SKM-1 (cell line): Measurements from ENCODE around the gene PTPRR.

Source experiments
- DNase-seq: peaks from one replicate; lab custom pipeline; 2025; ENCODE audit not compliant: unreplicated experiment; lab: John Stamatoyannopoulos, UW

PTPRR gene

DNA sequence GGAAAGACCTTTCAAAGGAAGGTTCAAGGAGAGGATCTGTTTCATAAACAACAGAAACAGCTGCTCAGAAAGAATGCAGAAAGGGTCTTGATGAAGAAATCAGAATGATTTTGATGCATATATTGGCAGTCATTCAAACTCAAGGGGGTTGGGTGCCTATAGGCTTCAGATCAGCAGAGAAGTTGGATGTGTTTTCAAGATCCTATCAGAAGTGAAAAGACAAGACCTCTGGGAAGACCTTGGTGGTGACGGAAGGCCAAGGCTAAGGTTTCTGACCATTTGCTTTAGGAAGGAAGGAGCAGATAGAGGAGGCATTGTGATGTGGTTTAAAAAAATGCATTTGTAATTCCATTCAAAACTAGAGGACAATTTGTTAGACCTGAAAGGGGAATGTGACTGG is 268.1 kb downstream of the PTPRR start:
- no peak for DNase-seq

DNA sequence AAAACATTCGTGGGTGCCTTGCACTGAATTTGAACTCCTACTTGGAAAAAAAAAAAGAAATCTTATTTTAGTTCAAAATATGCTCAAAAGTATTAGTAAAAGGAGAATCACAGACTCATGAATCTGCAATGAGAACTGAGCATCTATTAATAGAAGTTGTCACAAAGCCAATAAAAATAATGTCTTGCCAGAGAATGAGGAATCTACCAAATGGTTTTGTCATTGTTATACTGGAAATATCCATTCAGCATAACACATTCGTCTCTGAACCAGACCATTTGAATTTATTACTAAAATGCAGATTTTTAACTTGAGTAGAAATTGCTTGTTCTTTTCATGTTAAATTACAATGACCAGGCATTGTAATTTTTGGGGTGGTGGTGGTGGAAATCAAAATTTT is 271.7 kb downstream of the PTPRR start:
- DNase-seq, result no peak

DNA sequence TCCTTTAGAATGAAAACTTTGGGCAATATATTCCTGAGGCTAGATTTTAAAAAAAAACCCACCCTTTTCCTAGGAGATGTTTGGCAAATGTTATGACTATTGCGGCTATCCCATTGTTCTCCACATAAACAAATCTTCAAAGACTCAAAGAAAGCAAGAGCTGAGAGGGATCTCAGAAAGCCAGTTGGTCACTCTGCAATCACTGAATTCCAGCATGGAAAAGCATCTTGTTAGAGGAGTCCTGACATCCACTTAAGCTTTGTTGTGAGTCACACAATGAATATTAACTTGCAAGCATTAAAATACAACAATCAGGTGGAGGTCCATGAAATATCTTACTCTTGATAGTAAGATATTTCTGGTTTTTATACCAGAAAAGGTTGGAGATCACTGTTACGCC is 272.3 kb downstream of the PTPRR start:
- no peak for DNase-seq

DNA sequence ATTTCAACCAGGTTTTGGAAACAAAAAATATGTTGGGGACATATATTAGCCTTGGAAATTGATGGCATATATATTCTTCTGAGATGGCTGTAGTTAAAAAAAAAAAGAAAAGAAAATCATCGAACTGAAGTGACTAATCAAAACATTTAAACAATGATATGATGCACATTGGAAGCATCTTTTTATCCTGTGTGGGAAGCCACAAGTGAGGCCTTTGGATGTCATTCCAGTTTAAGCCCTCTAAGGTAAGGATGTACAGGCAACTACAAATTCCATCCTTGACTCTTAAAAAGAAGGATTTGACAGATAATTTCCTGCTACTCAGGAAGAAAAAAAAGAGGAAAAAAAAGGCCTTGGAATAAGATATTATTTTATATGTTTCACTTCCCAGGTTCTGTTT is 273.7 kb downstream of the PTPRR start:
- DNase-seq, result no peak

DNA sequence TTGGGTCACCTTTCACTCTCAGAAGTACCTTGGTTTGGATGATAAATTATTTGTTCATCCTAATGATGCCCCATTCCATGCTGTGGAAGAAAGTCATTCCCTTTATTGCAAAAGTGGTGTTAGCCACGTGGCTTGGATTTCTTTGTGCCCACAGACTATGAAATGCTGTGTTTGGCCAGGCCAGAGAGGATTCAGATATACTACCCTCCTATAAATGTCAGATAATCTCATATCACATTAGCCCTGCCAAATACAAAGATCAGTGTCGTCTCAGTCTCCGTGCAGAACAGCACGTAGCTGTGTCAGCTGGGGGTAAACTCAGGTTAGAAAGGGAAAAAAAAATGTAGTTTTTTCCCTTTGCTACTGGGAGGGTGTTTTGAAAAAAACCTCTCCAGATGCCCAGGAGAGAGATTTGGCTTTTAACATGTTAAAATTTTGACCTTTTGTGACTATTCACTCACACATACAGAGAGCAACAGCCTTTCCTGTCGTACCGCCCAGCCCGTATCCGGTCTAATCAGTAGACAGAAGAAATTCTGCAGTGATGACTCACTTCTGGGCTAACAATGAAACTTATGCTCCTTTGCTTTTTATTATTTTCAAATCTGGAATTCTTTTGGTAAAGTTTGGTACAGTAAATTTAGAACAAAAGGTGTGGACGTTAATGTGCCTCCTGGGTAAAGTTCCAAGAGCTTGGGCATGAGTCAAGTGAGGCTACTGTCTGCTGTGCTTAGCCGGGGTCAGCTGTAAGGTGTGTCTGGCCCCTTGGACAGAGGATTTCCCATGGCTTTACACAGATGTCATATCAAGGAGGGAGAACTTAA is 274.8 kb downstream of the PTPRR start:
- DNase-seq, result no peak

DNA sequence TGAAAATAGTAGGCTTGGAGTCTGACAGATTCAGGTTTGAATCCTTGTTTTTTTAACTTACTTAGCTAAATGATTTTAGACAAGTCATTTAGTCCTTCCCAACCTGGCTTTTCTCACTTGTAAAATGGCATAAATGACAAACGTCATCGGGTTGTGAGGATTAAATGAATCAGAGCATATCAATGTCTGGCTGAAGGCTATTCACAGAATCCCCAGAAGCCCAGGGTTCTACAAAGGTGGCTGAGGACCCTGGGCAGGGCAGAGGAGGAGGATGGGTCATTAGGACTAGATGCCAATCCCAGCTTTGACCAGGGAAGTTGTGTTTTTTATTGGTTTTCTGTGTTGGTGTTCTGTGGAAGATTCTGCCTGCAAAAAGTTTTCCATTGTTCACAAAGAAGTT is 275.7 kb downstream of the PTPRR start:
- DNase-seq, result no peak

DNA sequence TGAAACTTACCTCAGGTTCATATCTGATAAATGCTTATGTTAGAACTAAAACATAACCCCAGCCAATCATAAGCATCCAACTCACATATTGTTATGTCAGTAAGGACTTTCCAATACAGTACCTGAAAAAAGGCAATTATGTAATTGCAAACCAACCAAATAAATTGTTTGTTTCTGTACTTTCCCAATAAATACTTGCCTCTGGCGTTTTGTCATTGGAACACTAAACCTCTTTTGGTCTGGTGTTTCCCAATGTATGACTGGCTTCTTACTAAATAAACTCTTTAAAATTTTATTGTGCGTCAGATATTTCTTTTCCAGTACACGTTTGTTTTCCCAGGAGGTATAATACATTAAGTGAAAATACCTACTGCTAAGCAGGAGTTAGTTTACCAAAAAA is 276.6 kb downstream of the PTPRR start:
- DNase-seq, result no peak

DNA sequence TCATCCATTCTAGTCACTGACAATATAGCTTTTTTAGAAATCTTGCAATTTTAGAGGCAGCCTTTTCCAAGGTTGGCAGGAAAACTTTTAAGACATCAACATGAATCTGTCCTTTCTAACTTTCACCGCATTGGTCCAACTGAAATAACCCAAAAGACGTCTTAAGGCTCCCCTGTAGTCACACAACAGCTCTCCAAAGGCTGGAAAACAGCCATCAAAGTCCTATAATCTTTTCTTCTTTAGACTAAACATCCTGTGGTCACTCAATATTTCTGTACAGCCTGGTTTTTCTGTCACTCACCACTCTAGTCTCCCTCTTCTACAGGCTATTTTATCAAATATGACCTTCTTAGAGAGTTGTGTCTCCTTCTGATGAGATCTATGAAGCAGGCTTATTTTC is 278.8 kb downstream of the PTPRR start:
- DNase-seq, result no peak

DNA sequence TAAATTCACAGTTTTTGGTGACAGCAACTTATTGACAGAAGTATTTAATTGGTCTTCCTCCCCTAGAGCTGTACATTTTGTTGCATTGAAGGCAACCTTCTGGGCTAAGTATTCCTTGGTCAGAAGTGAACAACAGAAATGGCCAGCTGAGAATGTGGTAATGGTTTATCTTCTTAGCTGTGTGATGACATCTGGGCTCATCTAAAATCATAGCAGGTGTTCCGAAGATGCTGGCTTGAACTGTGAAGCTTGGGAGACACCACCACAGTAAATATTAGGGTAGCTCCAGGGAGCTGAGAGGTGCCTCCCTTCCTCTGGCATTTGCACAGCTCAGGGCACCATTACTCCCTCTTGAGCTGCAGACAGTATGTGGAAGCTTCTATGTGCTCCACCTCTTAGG is 279.6 kb downstream of the PTPRR start:
- no peak for DNase-seq

DNA sequence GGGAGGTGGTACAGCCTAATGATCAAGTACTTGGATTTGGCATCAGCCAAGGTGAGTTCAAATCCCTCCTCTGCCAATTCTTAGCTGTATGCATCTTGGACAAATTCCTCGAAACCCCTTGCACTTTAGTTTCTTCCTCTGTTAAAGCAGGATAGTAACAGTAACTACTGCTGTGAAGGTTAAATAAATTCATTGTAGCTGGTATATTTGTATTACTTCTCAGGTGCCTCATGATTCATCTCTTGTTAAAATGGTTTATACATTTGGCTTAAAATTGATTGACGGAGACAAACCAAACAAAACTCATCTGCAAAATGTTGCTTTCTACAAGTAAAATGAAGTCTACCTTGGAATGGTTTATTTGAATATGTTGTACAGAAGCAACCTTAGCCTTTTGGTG is 281.0 kb downstream of the PTPRR start:
- no peak for DNase-seq

DNA sequence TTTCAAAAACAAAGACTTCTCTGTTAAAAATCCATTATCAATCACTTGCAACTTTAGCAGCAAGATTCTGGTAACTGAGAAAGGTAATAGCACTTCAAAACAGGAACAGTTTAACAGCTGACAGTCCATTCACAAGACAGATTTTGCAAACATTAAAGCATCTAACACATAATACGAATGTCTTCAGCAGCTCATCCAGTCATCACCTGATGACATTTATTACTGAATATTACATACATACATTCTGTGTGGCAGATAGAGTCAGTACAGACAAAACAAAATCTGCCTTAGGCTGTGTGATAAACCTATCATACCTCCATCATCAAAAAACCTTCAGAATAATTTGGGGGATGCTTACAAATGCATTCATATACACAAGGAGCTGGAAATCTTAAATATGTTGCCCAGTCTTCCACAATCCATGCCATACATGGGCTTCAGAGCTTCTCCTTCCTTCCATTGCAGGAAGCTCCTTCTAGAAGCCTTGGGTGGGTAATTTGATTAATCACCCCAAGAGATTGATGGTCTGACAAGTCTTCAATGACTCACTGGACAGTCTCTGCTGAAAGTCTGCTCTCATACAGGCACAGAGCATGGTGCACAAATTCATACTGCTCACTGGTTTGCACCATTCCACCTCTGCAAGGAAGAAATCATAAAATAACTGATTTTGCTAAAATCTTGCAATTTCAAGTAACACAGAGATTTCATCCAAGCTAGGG is 281.7 kb downstream of the PTPRR start:
- DNase-seq, result no peak

DNA sequence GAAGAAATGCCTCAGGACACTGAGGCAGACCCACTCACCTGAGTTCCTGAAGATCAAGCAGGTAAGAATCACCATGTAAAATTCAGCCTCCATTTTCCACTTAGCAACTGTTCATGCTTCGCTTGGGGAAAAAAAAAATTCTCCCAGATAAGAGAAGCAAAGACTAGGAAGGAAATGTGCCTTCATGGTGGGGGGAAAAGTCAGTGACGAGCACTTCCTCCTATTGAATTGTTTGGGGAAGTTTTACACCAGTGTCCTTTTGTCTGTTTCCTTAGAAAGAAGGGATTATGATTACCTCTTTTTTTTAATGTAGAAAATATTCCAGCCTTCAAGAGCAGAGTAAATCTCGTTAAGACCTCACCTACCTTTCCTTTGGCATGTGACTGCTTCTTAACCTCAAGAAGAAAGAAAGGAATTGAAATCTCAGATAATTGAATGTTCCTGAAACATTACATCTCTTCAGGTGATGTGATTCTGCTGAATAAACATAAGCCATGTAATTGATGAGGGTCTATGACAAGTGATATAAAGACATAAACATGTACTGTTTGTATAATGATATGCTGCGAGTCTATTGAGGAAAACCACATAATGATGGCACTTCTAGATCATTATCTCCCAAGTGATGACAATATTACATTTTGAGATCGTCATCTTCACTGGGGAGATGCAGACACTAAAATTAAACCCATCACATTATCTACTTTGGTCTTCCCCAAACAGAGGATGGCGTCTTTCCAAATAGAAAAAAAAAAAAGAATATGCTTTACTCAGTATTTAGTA is 283.0 kb downstream of the PTPRR start, which contains the start of gene PTPRB:
TSS of gene PTPRB (minus strand) at position 127 of the 783 bp plus-strand sequence. CDS start at position 93, 34 bp downstream.
- DNase-seq, result no peak

DNA sequence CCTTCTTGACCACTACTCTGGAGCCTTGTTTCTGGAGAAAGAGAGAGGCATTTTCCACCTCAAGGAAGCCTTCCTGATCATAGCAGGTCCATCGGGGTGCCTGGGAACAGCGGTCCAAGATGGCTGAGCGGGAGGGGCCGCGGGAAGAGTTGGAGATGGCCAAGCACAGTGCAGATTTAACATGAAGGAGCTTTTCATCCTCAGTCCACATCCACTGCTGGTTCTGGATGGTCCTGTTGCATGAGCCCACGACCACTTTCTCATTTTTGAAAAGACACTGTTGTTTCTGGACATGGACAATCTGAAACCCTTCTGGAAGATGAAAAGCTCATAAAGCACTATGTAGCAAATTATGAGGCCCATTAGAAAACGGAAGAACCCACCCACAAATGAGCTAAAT is 284.8 kb downstream of the PTPRR start:
- DNase-seq, result no peak

DNA sequence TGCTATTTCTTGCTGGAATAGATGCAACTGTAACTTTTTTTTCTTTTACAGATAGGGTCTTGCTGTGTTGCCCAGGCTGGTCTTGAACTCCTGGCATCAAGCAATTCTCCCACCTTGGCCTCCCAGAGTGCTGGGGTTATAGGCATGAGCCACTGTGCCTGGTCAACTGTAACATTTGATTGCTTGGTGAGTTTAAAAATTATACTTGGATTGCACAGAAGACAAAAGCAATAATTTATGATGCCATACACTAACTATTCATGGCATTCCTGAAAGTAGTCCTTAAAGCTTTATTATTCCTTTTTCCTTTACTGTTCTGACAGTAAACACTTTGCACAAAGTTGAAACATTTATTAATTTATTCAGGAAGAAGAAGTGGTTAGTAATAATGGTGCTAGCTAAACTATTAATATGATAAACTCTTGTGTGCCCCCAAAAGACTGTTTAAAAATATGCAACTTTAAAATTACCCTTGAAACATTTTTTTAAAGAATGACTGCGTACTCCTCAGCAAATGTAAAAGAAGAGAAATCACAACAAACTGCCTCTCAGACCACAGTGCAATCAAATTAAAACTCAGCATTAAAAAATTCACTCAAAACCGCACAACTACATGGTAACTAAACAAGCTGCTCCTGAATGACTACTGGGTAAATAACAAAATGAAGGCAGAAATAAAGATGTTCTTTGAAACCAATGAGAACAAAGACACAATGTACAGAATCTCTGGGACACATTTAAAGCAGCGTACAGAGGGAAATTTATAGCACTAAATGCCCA is 291.6 kb downstream of the PTPRR start:
- DNase-seq, result no peak

DNA sequence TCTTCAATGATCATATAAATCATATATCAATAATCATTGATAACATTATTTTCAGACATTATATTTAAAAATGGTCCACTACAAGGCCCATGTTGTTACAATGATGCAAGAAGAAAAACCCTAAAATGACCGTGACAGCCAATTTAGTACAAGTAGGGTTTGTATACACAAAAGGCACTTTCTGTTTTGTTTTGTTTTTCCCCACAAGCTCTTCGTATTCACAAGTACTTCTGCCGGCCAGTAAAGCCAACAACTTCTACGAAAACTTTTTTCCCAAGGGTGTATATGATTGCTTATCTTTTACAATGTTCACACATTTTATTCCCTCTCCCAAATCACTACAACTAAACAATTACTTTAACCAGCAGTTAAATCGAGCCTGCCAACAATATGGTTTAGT is 292.9 kb downstream of the PTPRR start:
- no peak for DNase-seq

DNA sequence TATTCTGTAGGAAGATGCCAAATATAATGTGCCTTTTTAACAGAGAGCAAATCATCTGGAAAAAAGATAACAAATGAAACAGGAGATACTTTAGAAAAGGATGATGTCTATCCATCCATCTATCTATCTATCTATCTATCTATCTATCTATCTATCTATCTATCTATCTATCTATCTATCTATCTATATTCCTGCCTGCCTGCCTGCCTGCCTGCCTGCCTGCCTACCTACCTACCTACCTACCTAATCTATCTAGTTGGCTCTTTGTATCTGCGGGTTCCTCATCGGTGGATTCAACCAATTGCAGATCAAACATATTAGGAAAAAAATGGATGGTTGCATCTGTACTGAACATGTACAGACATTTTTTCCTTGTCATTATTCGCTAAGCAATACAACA is 294.4 kb downstream of the PTPRR start:
- DNase-seq, result no peak

DNA sequence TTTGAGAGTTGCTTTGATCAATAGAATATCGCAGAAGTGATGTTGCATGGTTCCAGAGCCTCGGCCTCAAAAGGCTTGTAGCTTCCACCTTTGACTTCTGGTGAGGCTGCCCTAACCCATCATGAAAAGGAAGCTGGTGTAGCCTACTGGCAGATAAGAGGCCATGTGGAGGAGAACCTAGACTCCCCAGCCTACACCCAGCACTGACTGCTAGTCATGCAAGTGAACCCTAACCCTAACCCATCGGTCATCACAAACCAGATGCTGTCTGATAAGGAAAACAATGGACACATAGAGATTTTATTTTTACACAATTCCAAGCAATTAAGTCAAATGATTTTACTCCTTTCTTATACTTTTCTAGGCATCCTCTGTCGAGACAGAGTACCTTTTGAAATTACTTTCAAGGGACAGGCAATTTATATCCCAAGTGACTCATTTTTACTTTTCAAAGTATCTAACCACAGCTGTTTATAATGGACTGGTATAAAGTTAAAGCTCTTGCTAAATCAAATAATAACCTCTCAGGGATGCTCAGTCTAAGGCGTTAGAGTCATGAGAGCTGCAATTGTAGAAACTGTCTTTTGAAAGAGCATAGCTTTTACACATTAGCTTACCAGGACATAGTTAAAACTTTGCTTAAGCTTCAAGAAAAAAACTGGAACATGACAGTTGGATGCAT is 300.9 kb downstream of the PTPRR start:
- DNase-seq, result no peak

DNA sequence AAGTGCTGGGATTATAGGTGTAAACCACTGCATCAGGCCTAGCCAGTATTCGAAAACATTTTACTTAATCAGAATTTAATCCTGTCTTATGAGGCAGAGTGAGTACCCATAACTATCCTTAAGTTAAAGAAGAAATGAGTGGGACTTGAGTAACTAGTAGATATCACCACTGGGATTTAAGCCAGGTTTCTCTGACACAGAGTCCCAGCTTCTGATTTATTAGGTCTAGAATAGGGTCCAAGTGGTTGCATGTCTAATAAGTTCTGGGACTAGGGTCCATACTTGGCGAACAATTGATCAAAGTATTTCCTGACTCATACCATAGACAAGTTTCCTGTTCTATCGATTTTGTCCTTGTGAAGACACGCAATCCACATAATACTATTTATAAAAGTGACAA is 302.2 kb downstream of the PTPRR start:
- DNase-seq, result no peak

DNA sequence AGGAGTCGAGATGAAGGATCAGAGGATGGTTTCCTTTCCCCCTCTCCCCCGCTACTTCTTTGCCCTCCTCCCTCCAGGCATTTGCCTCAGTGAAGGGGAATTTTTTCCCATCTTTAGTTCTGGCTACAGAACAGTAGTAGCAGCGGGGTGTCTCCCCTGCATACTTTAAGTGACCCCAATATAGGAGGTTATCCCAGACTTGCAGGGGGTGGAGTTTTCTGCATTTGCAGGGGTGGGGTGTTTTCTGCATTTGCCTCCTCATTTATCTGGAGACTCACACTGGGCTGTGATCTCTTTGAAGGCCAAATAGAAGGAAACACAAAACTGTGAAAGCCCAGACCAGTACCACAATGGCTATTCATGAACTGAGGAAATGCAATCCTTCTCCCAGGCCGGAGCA is 303.1 kb downstream of the PTPRR start:
- DNase-seq, result no peak

DNA sequence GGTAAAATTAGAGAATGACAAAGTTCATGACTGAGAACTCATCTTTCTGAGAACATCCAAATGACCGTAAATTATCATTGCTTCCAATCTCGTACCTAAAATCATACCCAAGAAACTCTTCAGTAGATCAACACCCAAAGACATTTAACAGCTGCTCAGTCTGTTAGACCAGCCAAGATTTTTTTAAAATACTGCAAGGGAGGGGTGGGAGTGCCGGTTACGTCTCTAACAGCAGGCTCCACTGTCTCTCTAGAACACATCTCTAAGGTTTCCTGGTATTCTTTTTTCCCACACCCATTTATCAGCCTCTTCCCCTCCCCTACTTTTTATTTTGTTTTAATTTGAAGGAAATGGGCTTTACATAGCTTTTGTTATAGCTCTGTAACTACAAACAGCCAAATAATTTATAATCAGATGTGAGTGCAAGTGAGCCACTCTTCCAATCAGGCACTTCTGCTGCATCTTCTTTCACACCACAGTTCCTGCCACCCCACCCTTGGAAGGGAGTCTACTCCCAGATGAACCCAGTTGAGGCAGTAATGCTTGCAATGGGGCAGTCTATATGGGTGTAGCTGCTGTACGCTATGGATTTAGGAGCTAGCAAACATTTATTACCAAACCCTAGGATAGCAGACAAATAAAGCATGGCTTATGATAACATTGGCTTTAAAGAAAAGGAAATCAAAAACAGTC is 305.2 kb downstream of the PTPRR start:
- no peak for DNase-seq
